ENCODE data around the gene POLR1G.
"Not testable (repeated sequence)": the region's sequence is repeated elsewhere in the genome, so short reads cannot be mapped to it uniquely, and the experiment has no call there.

Gene POLR1G

GRCh38 chr19:45423033-45423588 lies 16.7 kb downstream of the POLR1G start:
- DNase-seq: no peak

DNA sequence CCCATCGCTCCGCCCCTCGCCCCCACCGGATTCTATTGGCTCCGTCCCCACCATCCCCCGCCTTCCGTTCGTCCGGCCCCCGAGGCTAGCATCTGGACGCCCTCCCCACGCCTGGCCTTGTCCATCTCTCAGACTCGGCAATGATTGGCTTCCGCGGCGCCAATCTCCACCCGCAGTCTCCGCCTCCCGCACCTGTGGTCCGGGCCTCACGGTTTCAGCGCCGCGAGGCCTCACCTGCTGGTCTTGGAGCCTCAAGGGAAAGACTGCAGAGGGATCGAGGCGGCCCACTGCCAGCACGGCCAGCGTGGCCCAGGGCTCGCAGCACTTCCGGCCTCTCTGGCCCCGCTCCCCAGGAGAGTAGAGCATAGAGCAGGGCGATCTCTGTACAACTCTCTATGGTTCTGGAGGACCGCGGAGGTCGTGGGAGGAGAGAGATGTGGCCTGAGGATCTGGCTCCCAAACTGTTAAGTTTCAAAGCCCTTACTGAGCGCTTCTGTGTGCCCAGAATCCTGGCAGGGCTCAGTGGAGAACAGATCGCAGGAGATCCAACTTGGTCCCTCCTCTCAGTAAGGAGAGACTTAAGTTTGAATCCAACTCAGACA lies 17.2 kb downstream of the POLR1G start, which contains the start of gene ERCC1:
ERCC1 (minus strand) TSS at position 329 of the 602 bp plus-strand sequence. CDS start 543 bp downstream, outside the sequence.
- DNase-seq: peak; percentile 85 to 91

- DNase-seq: peak; percentile 74 to 90
Measured at GRCh38 chr19:45424191-45425058, 18.0 kb downstream of the POLR1G start.

- DNase-seq: peak in 1 of 2 donors; percentile 20
Measured at GRCh38 chr19:45428384-45429231, 22.2 kb downstream of the POLR1G start.

- DNase-seq: not testable (repeated sequence)
Measured at GRCh38 chr19:45429896-45430295, 23.5 kb downstream of the POLR1G start.

- peak; percentile 35 to 44 for DNase-seq
Measured at GRCh38 chr19:45431008-45431407, 24.6 kb downstream of the POLR1G start.

DNA sequence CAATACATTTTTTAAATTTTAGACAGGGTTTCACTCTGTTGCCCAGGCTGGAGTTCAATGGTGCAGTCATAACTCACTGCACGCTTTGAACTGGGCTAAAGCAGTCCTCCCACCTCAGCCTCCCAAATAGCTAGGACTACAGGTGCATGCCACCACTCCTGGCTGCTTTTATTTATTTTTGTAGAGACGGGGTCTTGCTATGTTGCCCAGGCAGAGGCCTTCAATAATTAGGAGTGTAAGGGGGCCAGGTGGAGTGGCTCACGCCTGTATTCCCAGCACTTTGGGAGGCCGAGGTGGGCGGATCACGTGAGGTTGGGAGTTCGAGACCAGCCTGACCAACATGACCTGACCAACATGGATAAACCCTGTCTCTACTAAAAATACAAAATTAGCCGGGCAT lies 26.1 kb downstream of the POLR1G start:
- DNase-seq: not testable (repeated sequence)

DNA sequence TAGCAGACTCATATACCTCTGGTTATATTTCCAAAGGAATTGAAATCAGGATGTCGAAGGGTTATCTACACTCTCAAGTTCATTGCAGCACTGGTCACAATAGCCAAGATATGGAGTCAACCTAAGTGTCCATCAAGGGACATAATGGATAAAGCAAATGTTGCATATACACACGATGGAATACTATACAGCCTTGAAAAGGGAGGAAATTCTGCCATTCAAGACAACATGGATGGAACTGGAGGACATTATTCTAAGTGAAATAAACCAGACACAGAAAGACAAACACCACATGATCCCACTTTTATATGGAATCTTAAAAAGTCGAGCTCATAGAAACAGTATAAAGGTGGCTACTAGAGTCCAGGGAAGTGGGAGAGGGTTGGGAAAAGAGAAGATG lies 30.9 kb downstream of the POLR1G start:
- DNase-seq: no peak

GRCh38 chr19:45439190-45439568 lies 32.7 kb downstream of the POLR1G start:
- peak; percentile 64 to 65 for DNase-seq

DNA sequence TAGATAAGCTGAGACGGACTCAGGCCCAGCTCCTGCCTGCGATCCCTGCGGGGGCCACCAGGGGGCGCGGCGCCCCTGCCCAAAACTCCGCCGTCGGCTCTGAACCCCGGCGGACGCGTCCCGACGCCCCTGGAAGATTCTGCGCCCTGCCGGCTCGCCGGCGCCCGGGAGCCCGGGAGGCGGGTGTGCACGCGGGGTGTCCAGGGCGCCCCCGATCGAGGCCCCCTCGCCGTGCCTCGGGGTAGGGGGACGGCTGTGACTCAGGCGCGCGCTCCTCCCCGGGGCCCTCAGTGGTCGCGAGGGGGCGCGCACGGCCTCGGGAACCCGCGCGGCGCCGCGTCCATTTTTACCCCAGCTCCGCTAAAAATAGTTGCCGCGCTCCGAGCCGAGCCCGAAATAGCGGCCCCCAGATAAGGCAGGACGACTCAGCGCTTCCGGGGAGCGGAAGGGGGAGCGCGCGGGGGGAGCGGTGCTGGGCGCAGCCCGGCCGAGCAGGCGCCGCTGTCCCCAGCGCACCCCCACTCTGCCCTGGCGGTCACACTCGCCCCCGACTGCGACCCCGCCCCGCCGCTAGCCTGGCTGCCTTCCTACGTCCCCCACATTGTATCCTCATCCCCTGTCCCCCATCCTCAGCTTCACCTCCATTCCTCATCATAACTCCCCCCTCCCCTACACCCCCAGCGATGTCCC lies 33.3 kb downstream of the POLR1G start:
- peak; percentile 41 to 78 for DNase-seq

GRCh38 chr19:45440259-45440638 lies 33.8 kb downstream of the POLR1G start:
- no peak for DNase-seq

- DNase-seq: no peak
Measured at GRCh38 chr19:45440873-45441654, 34.6 kb downstream of the POLR1G start.

DNA sequence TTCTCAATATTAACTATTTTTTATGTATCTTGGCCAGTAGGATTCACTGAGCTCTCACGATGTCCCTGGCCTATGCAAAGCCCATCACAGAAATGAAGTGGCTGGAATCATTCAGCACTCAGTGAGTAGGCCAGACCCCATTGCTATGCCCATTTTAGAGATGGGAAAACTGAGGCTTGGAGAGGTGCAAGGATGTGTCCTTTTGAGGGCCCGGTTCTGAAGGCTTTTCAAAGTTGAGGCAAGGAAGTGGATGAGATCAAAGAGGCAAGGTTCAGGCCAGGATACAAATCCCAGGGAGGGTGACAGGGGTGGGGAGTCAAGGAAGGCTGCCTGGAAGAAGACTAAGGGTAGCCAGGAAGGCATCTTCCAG lies 35.9 kb downstream of the POLR1G start:
- no peak for DNase-seq

DNA sequence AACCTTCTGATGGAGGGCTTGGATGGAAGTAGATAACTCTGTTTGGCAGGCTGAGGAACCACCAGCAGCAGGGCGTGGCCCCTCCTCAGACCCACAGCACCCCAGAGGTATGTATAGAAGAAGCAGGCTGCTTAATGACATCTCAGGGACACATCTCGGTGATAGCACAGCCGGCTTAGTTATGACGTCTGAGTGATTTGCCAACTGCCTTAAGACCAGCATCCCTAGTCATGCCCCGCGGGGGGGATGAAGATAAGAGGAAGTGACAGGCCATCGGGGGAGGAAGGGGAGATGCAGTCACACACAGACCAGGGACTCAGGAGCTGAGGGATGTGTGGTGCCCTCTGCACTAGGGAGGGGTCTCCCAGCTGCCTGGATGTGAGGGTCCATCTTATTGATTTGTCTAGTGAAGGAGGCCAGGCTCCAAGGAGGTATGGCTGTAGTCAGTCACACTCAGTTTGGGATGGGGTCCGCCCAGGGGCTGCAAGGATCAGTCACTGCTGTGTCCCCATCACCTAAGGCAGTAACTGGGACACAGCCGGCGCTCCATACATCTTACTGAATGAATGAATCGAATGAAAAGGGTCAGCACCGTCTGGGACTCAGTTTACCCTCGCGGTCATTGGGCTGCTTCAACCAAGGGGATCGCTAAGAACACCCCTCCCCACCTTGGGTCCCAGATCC lies 36.5 kb downstream of the POLR1G start:
- peak; percentile 82 to 89 for DNase-seq

- peak; percentile 83 to 90 for DNase-seq
Measured at GRCh38 chr19:45443462-45444317, 37.2 kb downstream of the POLR1G start.

GRCh38 chr19:45444318-45445041 lies 38.0 kb downstream of the POLR1G start:
- DNase-seq: peak; percentile 68 to 79

DNA sequence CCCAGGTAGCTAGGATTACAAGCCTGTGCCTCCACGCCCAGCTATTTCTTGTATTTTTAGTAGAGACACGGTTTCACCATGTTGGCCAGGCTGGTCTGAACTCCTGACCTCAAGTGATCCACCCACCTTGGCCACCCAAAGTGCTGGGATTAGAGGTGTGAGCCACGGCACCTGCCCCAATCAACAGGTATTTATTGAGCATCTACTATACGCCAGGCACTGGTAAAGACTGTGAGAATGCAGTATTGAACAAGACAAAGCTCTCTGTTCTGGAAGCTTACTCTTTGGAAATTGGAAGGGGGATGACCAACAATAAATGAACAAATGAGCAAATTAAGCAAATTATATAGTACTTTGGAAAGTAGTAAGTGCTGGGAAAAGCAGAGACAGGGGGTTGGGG lies 38.7 kb downstream of the POLR1G start:
- DNase-seq: no peak

DNA sequence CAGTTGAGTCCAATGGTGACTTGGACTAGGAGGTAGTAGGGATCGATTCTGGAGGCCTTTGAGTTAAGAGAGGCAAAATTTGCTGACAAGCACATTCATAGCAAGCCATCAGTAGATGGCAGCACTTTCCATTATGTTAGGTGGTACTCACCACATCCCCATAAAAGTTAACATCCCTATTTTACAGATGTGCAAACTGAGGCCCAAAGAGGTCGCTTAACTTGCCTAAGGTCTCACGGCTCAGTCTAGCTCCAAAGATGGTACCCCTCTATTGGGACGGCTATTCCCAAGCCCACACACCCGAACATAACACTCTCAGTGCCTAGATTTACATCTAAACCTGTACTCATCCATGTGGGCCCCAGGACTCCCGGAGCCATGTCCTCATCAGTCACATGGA lies 39.9 kb downstream of the POLR1G start:
- peak in 1 of 2 donors; percentile 42 for DNase-seq

- no peak for DNase-seq
Measured at GRCh38 chr19:45446944-45447343, 40.5 kb downstream of the POLR1G start.

Measured in inflammatory macrophage treated with lipopolysaccharide for 1 hour (primary cell).